CD4-positive, alpha-beta T cell treated with Interleukin-12 subunit alpha and Interleukin-12 subunit beta, for 1 hour (primary cell): ENCODE measurements around the gene FAM107B.
A peak's percentile ranks its signal among the peaks of the same experiment; 100 is the strongest.
"Not testable (repeated sequence)": the region's sequence is repeated elsewhere in the genome, so short reads cannot be mapped to it uniquely, and the experiment has no call there.

ENCODE experiments used
- DNase-seq: peaks from one replicate; pipeline ENCODE4 v3.0.0-alpha.2; 2020

FAM107B gene

DNA sequence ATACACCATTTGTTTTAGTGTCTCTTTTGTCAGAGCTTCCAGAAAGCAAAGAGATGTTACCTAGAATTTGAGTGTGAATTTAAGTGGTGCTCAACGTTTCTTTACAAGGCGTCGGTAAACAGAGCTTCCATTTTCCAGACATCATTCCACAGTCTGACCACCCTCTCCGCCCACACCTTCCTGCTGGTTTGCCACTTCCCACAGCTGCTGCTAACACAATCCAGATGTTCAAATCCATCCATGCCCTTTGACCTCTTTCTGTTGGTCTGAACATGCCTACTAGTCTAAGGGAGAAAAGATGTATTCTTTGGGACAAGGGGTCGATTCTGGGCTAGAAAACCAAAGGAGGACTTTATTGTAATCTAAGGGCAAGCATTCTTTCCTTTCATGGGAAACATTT is 86.1 kb downstream of the FAM107B start:
- no peak for DNase-seq

GRCh38 chr10:14688189-14688588 is 86.5 kb downstream of the FAM107B start:
- not testable (repeated sequence) for DNase-seq

- no peak for DNase-seq
Measured at GRCh38 chr10:14687340-14687739, 87.4 kb downstream of the FAM107B start.

DNA sequence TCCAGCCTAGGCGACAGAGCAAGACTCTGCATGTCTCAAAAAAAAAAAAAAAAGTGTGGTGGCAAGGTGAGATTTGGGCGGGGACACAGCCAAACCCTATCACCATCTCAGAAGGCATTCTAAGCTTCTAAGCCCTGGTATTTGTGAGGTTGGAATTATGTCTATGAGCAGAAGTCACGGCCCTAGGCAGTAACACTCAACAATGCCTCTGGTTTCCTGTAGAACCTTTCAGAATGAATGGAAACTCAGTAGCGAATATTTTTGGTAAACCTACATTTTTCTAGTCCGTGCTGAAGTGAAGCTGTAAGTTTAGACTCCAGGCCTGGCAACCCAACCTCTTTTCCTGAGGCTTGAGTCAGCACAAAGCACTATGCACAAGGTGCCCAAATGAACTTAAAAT is 88.3 kb downstream of the FAM107B start:
- DNase-seq, result no peak

DNA sequence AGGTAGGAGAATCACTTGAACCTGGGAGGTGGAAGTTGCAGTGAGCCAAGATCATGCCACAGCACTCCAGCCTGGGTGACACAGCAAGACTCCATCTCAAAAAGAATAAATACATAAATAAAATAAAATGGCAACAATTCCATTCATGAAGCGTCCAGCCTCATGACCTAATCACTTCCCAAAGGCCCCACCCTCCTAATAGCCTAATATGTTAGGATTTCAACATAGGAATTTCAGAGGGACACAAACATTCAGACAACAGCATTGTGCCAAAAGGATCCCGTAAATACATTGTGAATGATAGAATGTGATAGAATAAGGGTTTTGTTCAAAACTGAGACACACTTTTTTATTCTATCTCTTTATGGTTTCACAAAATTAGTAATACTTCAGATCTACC is 90.3 kb downstream of the FAM107B start:
- no peak for DNase-seq

DNA sequence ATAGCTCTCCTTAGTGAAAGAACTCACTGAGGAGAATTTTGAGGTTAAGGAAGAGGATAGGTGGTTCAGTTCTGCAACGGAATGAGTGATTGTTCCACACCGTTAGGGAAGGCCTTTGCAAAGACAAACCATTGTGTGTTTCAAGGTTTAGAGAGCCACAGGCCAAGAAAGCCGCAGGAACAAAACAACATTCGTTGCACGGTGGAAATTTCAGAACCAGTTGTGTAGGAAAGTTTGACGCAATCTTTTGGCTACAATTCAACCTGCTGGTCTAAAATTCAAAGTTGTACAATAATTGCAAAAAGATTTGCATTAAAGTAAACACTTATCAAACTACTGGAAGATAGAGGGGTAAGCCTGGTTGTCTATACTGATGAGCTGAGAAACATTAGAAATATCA is 91.4 kb downstream of the FAM107B start:
- DNase-seq, result no peak

DNA sequence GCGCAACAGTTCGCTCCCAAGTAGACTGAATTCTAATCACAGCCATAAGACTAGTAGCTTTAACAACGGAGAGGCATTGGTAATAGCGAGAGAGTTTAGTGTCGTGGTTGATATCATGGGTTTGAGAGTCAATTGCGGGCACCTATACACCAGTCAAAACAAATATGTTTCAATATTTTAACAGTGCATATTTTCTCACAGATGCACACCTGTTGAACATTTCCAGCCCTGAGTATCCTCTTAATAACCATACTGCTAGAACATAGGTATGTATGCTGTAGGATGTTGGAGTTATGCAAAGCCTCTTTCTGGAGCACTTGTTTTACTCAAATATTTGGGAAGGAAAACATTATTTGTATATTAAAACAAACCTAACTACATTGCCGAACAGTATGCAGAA is 92.9 kb downstream of the FAM107B start:
- DNase-seq, result no peak

DNA sequence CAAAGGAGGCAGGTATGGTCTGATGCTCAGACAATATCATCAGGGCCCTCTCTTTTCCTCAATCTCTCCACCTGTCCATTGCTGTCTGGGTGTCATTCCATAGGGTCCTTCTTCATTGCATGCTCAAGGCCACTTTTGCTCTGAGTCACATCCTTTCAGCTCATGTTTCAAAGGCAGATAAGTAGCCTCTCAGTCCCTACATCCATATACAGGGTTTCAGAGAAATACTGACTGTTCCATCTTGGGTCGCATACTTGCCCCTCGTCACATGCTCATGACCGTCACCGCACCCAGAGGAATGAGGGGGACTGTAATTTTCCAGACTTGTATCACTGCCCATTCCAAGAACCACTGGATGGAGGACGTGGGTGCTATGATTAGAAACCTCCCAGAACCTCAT is 93.4 kb downstream of the FAM107B start:
- no peak for DNase-seq

- no peak for DNase-seq
Measured at GRCh38 chr10:14678637-14679036, 96.1 kb downstream of the FAM107B start.

DNA sequence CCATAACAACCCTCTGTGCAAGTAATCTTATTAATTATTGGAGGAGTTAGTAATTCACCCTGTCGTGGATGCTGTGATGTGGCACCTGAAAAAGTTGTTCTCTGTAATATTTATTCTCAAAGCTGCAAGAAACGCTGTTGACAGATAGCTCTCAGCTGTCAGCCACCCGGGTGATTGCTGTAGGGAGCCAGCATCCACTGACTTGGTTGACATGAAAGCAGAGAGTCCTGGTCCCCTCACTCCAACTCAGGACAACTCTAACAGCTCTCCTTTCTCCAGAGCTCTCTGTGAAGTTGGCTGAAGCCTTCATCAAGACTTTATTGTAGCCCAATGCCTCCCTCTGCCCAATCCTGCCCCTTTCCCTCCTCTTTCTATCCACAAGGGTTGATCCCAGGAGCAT is 98.0 kb downstream of the FAM107B start:
- no peak for DNase-seq

GRCh38 chr10:14674376-14675050 is 100.2 kb downstream of the FAM107B start:
- DNase-seq, result no peak

- DNase-seq, result no peak
Measured at GRCh38 chr10:14673189-14673861, 101.4 kb downstream of the FAM107B start.

DNA sequence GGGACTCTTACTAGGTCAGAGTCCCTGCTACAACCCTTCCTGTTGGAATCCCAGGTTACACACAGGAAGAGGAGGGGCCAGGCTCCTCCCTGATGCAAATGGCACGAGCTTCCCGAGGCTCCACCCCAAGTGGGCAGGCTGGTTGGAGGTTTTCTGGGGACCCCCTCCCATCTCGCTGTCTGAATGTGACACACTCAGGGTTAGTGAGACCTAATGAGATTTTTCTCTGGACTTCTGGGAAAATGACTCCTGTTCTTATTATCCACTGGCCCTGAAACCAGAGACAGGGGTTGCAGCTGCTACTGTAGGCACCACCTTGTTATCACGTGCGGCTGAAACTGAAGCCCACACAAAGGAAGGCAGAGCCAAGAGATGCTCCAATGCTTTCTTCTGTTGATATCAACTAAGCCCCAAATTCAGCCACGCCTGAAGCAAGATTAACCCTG is 103.3 kb downstream of the FAM107B start:
- no peak for DNase-seq

DNA sequence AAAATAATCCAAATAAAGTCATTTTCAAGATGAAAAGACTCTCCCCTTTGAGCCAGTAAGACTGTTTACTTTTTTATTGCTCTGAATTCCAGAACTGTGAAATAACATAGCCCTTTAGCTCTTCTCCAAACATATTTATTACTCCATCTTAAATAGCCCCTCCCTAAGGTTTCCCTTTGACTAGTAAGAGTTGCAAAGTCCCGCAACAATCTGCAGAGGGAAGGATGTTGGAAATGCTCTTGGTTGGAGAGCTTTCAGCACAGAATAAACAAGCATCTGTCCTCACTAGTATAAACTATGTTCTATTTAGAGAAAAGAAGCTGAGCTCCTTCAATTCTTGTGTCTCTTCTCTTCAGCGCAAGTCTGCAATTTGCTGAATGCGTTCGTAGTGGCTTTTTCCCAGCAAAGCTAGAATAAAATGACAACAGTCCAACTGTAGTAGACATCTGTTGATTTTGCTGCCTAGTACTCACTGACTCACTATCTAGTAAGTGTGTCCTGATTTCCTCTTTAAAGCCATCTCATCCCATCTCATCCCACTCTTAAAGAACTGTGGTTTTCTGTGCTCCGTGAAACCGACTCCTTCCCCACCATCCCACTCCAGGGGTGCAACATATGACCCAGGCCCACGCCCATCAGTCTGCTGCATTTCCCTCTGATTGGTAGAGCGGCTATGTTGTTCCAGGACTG is 104.0 kb downstream of the FAM107B start:
- no peak for DNase-seq

GRCh38 chr10:14669576-14669975 is 105.1 kb downstream of the FAM107B start:
- DNase-seq, result no peak

GRCh38 chr10:14667781-14668180 is 106.9 kb downstream of the FAM107B start:
- no peak for DNase-seq

- no peak for DNase-seq
Measured at GRCh38 chr10:14667280-14667679, 107.4 kb downstream of the FAM107B start.

DNA sequence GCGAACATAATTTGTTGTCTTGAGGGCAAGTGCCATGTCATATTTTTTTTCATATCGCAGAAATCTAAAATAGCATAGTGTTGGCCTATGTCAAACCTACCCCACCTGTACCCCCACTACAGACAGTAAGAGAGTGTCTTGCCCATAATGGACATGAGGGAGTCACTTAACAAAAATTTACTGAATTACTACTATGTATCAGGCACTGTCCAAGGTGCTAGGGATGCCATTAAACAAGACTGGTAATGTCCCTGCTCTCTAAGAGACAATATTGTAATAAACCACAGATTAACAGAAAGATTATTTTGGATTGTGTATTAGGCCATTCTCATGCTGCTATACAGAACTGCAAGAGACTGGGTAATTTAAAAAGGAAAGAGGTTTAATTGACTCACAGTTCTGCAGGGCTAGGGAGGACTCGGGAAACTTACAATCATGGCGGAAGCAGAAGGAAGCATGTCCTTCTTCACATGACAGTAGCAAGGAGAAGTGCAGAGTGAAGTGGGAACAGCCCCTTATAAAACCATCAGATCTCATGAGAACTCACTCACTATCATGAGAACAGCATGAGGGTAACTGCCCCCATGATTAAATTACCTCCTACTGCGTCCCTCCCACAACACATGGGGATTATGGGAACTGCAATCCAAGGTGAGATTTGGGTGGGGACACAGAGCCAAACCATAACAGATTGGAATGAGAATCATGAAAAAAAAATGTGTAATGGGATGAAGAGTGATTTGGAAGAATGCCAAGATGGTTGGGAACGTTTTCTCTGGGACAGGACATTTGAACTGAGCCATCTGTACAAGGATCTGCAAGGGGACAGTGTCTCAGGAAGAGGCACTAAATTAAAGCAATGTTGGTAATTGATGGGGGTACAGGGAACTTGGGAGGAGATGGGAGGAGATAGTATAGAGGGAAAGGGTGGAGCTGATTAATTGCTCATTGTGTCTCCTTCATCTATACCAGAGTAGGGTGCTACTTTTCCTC is 108.5 kb downstream of the FAM107B start:
- no peak for DNase-seq

DNA sequence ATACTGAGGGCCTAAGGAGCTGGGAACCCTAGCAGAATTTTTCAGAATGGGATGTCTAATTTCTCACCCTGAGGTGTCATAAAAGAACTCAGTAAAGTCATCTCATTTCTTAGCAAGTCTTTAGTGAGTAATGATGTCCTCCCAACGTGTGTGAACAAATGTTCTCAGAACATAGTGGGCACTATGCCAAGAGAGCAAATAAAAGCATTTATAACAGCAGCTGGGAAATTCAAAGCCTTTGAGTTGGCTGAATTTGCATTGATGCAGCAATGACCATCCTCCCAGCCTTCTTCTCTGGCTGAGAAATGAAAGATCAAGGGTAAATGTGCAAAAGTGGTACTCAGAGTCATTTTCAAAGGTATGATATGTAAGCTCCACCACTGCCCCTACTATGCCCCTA is 109.4 kb downstream of the FAM107B start:
- no peak for DNase-seq

DNA sequence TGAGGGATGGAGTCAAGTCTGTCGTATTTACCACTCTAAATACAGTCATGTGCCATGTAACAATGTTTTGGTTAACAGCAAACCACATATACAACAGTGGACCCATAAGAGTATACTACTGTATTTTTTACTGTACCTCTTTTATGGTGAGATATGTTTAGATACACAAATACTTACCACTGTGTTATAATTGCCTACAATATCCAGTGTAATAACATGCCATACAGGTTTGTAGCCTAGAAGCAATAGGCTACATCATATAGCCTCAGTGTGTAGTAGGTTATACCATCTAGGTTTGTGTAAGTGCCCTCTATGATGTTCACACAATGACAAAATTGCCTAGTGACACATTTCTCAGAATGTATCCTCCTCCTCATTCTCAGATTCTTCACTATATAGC is 110.4 kb downstream of the FAM107B start:
- no peak for DNase-seq

- no peak for DNase-seq
Measured at GRCh38 chr10:14661818-14662217, 112.9 kb downstream of the FAM107B start.

- DNase-seq, result no peak
Measured at GRCh38 chr10:14660831-14661230, 113.9 kb downstream of the FAM107B start.

- peak; percentile 75 for DNase-seq
Measured at GRCh38 chr10:14659626-14660196, 115.0 kb downstream of the FAM107B start.
